Body of pancreas (tissue), 4 donors: ENCODE data around the gene CRIM1.

ENCODE experiments used
- CTCF ChIP-seq, 7 experiments: fragments of 450-650 bp in 4 of 7; fragments of 200-600 bp in 3 of 7; sonication (generic) in 3 of 7; IDR thresholded peaks; one replicate each; pipeline ENCODE4 v1.5.1; 2016 to 2019; ENCODE audit warnings: antibody characterized with exemption in 7 of 7
- POLR2A ChIP-seq, 3 donors: fragments of 450-650 bp; IDR thresholded peaks; one replicate each; pipeline ENCODE4 v1.6.1; 2016; ENCODE audit warnings: antibody characterized with exemption in 3 of 3, mild to moderate bottlenecking in 2 of 3

DNA sequence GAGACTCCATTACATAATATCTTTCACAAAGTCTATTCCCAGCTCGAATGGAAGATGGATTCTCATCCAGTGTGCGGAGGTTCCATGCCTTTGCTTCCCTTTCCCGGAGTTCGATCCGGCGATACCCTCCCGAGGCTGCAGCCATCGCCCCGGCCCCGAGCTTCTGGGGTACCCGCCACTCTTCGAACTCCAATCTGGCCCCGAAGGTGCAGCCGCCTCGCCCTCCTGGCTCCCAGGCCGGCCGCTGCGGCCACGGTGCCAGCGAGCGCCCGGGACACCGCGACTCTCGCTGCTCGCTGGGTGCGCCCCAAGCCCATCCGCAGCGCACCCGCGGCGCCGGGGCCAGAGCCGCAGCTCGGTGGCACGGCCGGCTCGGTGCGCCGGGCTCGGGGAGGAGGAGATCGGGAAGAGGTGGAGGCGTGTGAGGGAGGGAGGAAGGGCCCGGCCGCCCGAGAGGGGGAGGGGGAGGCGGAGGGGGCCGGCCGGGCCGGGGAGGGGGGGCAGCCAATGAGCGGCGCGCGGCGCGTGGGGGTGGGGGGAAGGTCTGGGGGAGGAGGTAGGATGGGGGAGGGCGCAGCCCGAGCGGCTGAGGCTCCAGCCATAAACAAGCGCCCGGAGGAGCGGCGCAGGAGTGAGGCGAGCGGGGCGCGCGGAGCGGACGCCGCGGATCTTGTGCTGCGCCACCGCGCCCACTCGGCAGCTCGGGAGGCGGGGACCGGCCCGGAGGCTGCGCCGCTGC, at the start of gene CRIM1:
- TF ChIP-seq CTCF (IDR thresholded peaks at IDR 0.05) (no peak), POLR2A (IDR thresholded peaks at IDR 0.05) (peak; percentile 50 to 79 (median 69))
